Measurements from ENCODE around the gene DNM3. TPM values are rescaled to one million over a fixed set of nuclear protein-coding genes. Genes with fewer than 3 reads are reported as not detected.

DNM3 gene
- total and polyA plus RNA-seq, 9 of the 15 experiments (the other 6 are each of a cell fraction or from before 2014, with no cell fraction given), result 0.08 to 0.36 (median 0.22) TPM; not detected in 1

GRCh38 chr1:172343240-172344160, 502.2 kb downstream of the DNM3 start:
- intact Hi-C loops (cut with micrococcal nuclease), result no loop called here
- CTCF ChIA-PET (ENCODE audit: low intra/inter-chr PET ratio), result no interaction called here
- TF ChIP-seq U2AF2 (optimal IDR thresholded peaks at IDR 0.05; ENCODE audit: low read depth, low read length), result no peak
- no peak for TF ChIP-seq ETV1 (tag; conservative IDR thresholded peaks at IDR 0.05; ENCODE audit: low read depth)
- TF ChIP-seq NFIC (IDR thresholded peaks at IDR 0.05), result no peak
- TF ChIP-seq PATZ1 (CRISPR knock-in tag; IDR thresholded peaks at IDR 0.05; ENCODE audit: borderline replicate concordance), result no peak
- TF ChIP-seq FOSL1 (tag; conservative IDR thresholded peaks at IDR 0.05), result peak; percentile 68
- 0 out of 2 replicates have a peak, but pooled peaks have one; percentile 35 for TF ChIP-seq JUND (IDR thresholded peaks at IDR 0.05; ENCODE audit: borderline replicate concordance, low read depth, low read length)
- no peak for TF ChIP-seq JUND (tag; IDR thresholded peaks at IDR 0.05; ENCODE audit: borderline replicate concordance, low read depth, low read length)
- TF ChIP-seq TEAD1 (CRISPR knock-in tag; IDR thresholded peaks at IDR 0.05), result 0 out of 4 replicates have a peak, but pooled peaks of 1 of the 2 experiments have one; percentile 25
- TF ChIP-seq E2F1 (CRISPR knock-in tag; IDR thresholded peaks at IDR 0.05), result no peak
- TF ChIP-seq NFRKB (IDR thresholded peaks at IDR 0.05; ENCODE audit: low read depth), result no peak
- TF ChIP-seq ATF3 (IDR thresholded peaks at IDR 0.05), result peak; percentile 14; the same call in 1 of the 2 replicates
- TF ChIP-seq ATF3 (CRISPR knock-in tag; conservative IDR thresholded peaks at IDR 0.05), result no peak
- TF ChIP-seq STAT5A (IDR thresholded peaks at IDR 0.05; ENCODE audit: borderline replicate concordance, low read length), result no peak

More at GRCh38 chr1:172343240-172344160, 502.2 kb downstream of the DNM3 start:
- H3K9me3 ChIP-seq (replicated peaks; ENCODE audit: control insufficient read depth, insufficient read depth, low read depth, low read length), result no peaks in the 10 kb centered on the region
- H3K9ac ChIP-seq (ENCODE audit: insufficient read depth in 1 of 2, low read depth in 2 of 2, low read length in 2 of 2), result no peak overlapping the region
- H3K79me2 ChIP-seq (ENCODE audit: control insufficient read depth, insufficient read depth, low read length), result no peaks in the 10 kb centered on the region
- no TSS peak for BruUV-seq (replicated peaks)
- WGBS (ENCODE audit: insufficient coverage, low coverage, missing lambda C conversion rate), result 4% methylated on average over 11 of the region's 11 CpGs
- H3K27me3 ChIP-seq (ENCODE audit: control insufficient read depth in 2 of 2, insufficient read depth in 2 of 2, low read length in 2 of 2), result no peaks in the 10 kb centered on the region
- ATAC-seq (peak; percentile 37; the same call in 1 of the 3 replicates), FAIRE-seq (no peak), DNase-seq (ENCODE audit: extremely low read depth in 1 of 4, low spot score in 3 of 4) (no peak)
- H3K36me3 ChIP-seq (ENCODE audit: control insufficient read depth, insufficient read depth, low read length), result no peaks in the 10 kb centered on the region
- in situ Hi-C loops (cut with MboI), result no loop called here
- no peaks in the 10 kb centered on the region for H3K9me1 ChIP-seq (ENCODE audit: control insufficient read depth, insufficient read depth, low read length)
- H3K4me3 ChIP-seq, result no peak overlapping the region
- H3K27ac ChIP-seq (ENCODE audit: extremely low read depth, low read depth, low read length), result no peak overlapping the region
- no peaks in the 10 kb centered on the region for H4K20me1 ChIP-seq (replicated peaks; ENCODE audit: control insufficient read depth, insufficient read depth, low read length)
- no peaks in the 10 kb centered on the region for H3K4me1 ChIP-seq (replicated peaks in 1 of 2; ENCODE audit: control insufficient read depth in 2 of 2, insufficient read depth in 2 of 2, low read length in 2 of 2)
- H3K4me2 ChIP-seq (ENCODE audit: insufficient read depth, low read length), result no peak overlapping the region
- peak overlapping the region; percentile 35 for H2AFZ ChIP-seq (ENCODE audit: low read depth, low read length)
- POLR2A ChIA-PET, result interaction anchor here (0.6 to 1.5 kb wide), 4 partner anchors 10 to 659 kb away, joined by 3 to 5 read pairs (median 3); no protein-coding TSS in a partner anchor
